Daoy (cell line): ENCODE results near the gene GREM1. TPM values are rescaled to one million over a fixed set of nuclear protein-coding genes. Genes with fewer than 3 reads are reported as not detected.
A peak's percentile ranks its signal among the peaks of the same experiment; 100 is the strongest.

Source experiments
- DNase-seq: peaks from one replicate; pipeline ENCODE4 v3.0.0-alpha.2; 2015; ENCODE audit warnings: low read depth
- total RNA-seq: library from RNA; depleted of rRNA; stranded (reverse); fragments of >200 nt; shearing (Covaris generic); gene quantifications from 2 replicates; pipeline ENCODE4 v1.2.3, GENCODE V29; 2014; rRNA removed

GREM1 gene
- 34.4 and 35.3 TPM in 2 replicates for total RNA-seq

GRCh38 chr15:32717426-32718226 lies at the start of gene GREM1:
Gene GREM1, plus strand, starts transcription at chr15:32718004. Its CDS starts 12,687 bp downstream, at chr15:32730691.
- peak; percentile 58 for DNase-seq

DNA sequence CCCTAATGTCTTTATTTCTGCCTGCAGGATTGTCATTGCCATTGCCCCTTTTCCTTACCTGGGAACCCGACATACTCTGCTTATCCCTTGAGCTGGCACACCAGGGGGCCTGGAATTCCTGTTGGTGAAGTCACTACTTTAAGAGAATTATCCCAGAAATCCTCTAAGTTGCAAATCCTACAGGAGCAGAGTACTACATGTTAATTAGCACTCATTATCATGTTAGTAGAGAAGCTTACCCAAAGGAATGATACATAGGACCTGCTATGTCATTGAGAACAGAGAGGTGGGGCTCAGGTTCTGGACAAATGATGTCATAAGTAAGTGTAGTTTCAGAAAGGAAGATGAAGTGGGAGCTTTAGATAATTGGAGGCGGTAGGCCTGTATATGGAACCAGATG lies 48.9 kb upstream of the GREM1 start:
- no peak for DNase-seq

- DNase-seq = no peak
These were observed 47.8 kb upstream of the GREM1 start for GRCh38 chr15:32669896-32670611.

DNA sequence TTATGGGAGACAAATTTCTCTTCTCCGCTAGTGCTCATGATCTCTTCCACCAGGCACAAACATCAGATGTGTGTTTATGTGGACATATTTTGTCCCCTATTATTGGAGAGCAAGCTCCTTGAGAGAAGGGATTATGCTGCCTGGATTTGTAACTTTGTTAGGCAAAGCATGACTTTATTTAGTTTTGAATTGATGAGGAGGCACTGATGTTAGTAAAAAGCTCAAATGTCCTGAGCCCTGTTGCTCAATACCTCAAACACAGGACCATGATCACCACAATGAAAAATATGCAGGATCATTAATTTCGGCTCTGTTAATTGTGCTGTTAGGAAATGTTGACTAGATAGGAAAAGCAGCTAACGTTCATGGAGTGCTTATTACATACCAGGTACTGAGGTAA lies 47.2 kb upstream of the GREM1 start:
- DNase-seq = no peak

GRCh38 chr15:32671339-32672325 lies 46.2 kb upstream of the GREM1 start:
- DNase-seq = no peak

- DNase-seq = no peak
These were observed 43.1 kb upstream of the GREM1 start for GRCh38 chr15:32674681-32675080.

DNA sequence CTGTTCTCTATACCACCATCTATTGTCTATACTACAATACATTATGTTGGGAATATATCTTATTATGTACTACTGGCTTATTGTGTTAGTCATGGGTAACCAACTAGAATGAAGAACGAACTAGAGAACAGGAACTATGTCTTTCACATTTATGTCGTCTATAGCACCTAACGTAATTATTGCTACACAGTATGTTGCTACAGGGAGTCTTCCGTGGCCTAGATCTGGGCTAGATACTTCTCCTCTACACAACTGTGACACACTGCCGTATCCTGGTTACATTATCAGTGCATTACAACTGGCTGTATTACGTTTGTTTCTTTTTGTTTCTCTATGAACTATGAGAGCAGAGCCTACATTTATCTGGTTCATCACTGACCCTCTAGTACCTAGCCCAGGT lies 42.3 kb upstream of the GREM1 start:
- DNase-seq = no peak

DNA sequence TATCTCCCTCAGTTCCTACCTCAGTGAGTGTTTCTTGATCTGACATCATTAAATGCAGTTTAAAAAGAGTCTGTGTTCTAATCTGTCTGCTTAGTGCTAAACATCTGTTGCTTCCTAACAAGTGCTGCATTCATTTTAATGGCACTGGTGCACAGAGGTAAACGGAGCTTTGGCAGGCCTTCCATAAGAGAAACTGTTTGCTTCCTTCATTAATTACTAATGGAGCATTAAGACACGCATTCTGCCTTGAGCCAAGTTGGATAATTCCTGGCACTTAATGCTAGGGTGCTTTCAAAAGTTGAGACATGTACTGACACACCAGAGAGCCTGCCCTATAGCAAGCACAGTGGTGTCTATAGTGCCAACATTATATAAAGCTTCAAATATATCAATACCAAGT lies 41.6 kb upstream of the GREM1 start:
- no peak for DNase-seq

DNA sequence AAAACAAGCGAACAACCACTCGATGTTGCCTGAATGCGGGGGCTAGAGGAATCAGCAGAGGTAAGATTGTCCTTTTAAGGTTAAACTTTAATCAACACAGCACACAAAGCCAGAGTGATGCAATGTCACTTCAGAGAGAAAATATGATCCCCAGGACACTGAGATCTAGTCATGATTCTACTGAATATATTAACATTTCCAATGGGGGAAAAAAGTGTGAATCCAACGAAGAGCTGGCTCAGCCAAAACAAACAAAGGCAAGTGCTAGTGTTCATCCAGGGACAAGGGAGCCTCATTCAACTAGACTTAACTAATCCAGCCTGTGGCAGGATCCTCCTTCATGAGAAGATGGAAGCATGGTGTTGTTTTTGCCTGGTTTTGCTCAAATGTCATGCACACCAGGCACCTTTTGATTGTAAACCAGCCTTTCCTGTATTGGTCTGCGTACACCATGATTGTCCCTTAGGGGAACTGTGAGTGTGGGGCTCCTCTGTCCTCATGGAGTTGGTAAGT lies 40.5 kb upstream of the GREM1 start:
- peak; percentile 28 for DNase-seq

DNA sequence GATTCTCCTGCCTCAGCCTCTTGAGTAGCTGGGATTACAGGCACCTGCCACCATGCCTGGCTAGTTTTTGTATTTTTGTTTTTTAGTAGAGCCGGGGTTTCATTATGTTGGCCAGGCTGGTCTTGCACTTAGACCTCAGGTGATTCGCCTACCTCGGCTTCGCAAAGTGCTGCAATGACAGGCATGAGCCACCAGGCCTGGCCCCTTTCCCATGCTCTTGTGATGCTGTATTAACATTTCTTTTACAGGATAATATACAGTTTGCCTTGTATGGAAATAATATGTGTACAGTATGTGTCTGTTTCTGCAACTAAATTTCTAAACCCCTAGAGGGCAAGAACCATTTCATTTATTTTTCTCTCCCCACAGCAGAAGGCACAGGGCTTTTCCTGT lies 38.5 kb upstream of the GREM1 start:
- no peak for DNase-seq

DNA sequence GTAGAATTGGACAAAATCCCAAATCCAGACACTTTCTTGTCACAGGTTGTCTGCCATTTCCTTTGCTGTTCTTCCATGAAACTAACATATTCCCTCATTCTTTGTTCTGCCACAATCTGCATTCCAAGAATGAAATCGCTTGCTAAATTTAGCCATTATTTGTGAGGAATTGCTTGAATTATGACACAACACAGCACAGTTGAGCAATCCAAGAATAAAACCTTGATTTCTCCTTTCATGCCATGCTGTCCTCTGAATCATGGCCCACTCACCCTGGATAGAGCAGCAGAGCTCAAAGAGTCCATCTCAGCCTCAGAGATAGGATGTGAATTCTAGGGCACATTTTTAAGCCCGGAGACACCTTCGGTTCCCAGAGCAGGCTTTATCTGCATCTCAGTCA lies 35.2 kb upstream of the GREM1 start:
- peak; percentile 36 for DNase-seq

- no peak for DNase-seq
These were observed 34.7 kb upstream of the GREM1 start for GRCh38 chr15:32682977-32683630.

GRCh38 chr15:32683906-32684584 lies 33.8 kb upstream of the GREM1 start:
- peak; percentile 92 for DNase-seq

DNA sequence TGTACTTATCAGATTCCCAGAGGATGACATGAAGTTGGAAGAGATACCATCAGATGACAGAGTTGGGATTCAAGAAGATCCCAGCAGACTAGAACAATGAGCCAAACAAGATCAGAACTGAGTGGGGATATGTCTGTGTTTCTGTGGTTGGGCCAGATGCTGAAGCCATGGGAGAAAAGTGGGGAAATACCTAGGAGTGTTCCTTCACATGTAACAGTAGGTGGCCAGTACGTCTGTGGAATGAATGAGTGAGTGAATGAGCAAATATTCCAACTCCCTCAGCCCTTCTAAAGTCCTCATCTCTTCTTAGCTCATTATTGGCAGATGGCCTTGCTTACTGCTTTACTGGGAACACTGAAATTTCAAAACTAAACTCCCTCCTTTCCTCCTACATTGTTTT lies 32.2 kb upstream of the GREM1 start:
- DNase-seq = no peak

DNA sequence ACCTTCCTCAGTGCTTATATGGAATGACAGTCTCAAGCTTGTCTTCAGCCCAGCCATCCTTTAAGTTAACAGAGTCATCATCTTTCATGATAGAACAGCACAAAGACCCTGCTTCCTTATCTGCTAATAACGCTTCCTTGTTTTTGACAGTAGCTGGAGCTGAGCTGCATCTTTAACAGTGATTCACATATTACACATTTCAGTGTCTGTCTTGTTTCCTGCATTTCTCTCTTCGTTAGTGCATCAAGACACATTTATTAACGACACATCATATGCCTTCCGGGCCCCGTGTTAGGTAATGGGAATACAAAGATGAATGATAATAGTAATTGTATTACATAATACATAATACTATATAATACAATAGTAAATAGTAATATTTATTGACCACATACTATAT lies 30.2 kb upstream of the GREM1 start:
- DNase-seq = peak; percentile 34

GRCh38 chr15:32688151-32688639 lies 29.6 kb upstream of the GREM1 start:
- peak; percentile 85 for DNase-seq

DNA sequence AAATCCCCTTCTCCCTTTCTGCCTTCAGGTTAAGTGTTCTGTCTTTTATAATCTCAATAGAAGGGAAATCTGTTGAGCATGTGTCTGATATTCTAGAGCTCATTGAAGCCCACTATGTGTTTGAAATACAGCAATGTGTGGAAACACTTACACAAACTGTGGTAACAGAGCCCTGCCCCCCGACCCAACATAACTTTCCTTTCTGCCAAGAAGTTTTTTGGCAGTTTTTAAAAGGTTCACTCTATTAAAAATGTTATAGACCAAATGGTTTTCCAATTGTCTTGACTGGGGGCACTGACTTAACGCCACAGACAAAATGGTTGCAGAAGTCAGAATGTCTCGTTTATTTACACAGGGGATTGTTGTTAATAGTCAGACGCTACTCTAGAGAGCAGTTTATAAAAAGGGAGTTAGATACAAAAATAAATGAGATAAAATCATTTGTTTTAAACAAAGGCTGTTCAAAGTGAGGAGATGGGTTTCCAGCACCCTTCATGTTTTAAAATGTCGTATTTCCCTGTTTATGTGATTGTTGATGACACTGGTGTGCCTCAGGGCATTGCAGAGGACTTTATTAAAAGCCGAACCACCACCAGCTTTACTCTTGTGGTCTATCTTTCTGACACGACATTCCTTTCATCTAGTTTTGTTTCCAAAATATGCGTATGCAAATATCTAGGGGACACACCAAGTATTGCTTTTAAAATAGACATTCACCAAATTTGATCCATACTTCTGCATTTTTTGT lies 26.7 kb upstream of the GREM1 start:
- DNase-seq = no peak

GRCh38 chr15:32691689-32692038 lies 26.1 kb upstream of the GREM1 start:
- DNase-seq = no peak

- DNase-seq = no peak
These were observed 25.5 kb upstream of the GREM1 start for GRCh38 chr15:32692286-32692685.
